Activated T-helper 1 cell treated with anti-CD3 and anti-CD28 coated beads, Interleukin-12 subunit alpha, Interleukin-12 subunit beta, Interleukin-2, Interleukin-4 antibody, amounts not matched to agents 30 ng/mL and 10 ng/mL and 1 ng/mL, durations not matched to agents 14 hours and 24 hours and 36 hours (primary cell): ENCODE measurements around the gene SETD6. TPM values are rescaled to one million over a fixed set of nuclear protein-coding genes. Genes with fewer than 3 reads are reported as not detected.
"Not testable (repeated sequence)": the region's sequence is repeated elsewhere in the genome, so short reads cannot be mapped to it uniquely, and the experiment has no call there.

Source experiments
- DNase-seq: peaks from one replicate; pipeline ENCODE4 v3.0.0; 2021; ENCODE audit warnings: low spot score
- H3K27ac Mint-ChIP-seq: one replicate; pipeline ENCODE4 v1.8.0; 2021; ENCODE audit warnings: mild to moderate bottlenecking, mixed read lengths
- H3K27me3 Mint-ChIP-seq: one replicate; pipeline ENCODE4 v1.8.0; 2022; ENCODE audit warnings: mild to moderate bottlenecking, moderate library complexity, mixed read lengths; ENCODE audit not compliant: insufficient read depth
- H3K36me3 Mint-ChIP-seq: one replicate; pipeline ENCODE4 v1.8.0; 2021; ENCODE audit warnings: low read depth, mixed read lengths
- H3K4me1 Mint-ChIP-seq: one replicate; pipeline ENCODE4 v1.8.0; 2021; ENCODE audit warnings: low read depth, mixed read lengths
- H3K4me3 Mint-ChIP-seq: one replicate; pipeline ENCODE4 v1.8.0; 2021; ENCODE audit warnings: mild to moderate bottlenecking, moderate library complexity, mixed read lengths
- H3K9me3 Mint-ChIP-seq: one replicate; pipeline ENCODE4 v1.8.0; 2021; ENCODE audit warnings: mixed read lengths
- intact Hi-C: fragments of 100-400 bp; cut with micrococcal nuclease; formaldehyde crosslinking; loops from one replicate; pipeline ENCODE4 v1.15.1; 2024
- total RNA-seq: library from RNA; stranded (reverse); gene quantifications from 2 replicates; pipeline ENCODE4 v1.2.3, GENCODE V29; 2022

The SETD6 gene
- total RNA-seq, 1 donor from 2014 or later: 32.1 TPM

DNA sequence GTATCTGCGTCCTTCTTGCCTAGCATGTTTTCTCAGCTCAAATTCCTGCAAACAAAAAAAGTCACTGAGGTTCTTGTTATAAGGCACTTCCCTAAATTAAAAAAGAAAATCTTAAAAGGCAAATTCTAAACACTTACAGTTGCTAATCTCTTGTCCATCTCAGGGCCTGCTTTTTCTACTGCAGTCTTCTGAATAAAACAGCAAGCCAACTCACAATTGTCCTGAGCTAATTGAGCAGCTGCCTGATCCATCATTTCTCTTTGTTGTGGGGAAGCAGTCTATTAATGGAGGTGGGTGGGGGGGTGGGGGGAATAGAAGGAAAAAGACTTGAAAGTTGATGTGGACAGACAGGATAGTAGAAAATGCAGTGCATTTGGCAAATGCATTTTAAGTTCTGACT, 27.0 kb downstream of the SETD6 start:
- intact Hi-C loops: no loop called here
- Mint-ChIP-seq H3K27ac (no peak overlapping the region), H3K4me3 (no peak overlapping the region), H3K27me3 (no peaks in the 10 kb centered on the region), H3K9me3 (no peaks in the 10 kb centered on the region), H3K4me1 (no peaks in the 10 kb centered on the region), H3K36me3 (peaks cover 68% of the 10 kb centered on the region)
- no peak for DNase-seq

DNA sequence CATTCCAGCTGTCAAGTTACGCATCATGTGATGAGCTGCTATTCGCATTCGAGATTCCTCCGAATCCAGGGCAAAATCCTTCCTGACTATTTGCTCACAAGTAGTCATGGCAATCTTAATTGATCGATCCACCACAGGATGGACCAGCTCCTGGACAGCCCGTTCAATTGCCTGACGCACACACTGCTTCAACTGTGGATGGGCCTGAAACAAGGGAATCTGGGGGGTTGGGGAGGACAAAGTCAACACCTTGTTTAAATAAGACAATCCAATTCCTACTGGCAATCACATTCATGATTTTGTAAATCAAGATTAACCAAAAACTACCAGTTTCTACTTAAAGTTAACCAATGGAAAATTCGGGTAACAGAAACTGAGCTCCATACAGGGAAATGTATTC, 28.4 kb downstream of the SETD6 start:
- H3K9me3 Mint-ChIP-seq: no peaks in the 10 kb centered on the region
- intact Hi-C loops: loop anchor here (2.0 kb wide), 1 partner anchor 33 kb away; no protein-coding TSS in a partner anchor
- H3K36me3 Mint-ChIP-seq: peaks cover 54% of the 10 kb centered on the region

GRCh38 chr16:58548378-58548777, 33.1 kb downstream of the SETD6 start:
- H3K4me1 Mint-ChIP-seq: no peaks in the 10 kb centered on the region
- intact Hi-C loops: no loop called here
- H3K36me3 Mint-ChIP-seq: peaks cover 41% of the 10 kb centered on the region
- no peaks in the 10 kb centered on the region for H3K9me3 Mint-ChIP-seq
- H3K27me3 Mint-ChIP-seq: no peaks in the 10 kb centered on the region
- no peak for DNase-seq
- no peak overlapping the region for H3K4me3 Mint-ChIP-seq
- H3K27ac Mint-ChIP-seq: no peak overlapping the region

More for the DNA sequence above, 28.4 kb downstream of the SETD6 start:
- Mint-ChIP-seq H3K27ac (no peak overlapping the region), H3K4me3 (no peak overlapping the region), H3K27me3 (no peaks in the 10 kb centered on the region), H3K4me1 (no peaks in the 10 kb centered on the region)
- no peak for DNase-seq

GRCh38 chr16:58551496-58551895, 36.2 kb downstream of the SETD6 start:
- Mint-ChIP-seq H3K36me3 (peaks cover 37% of the 10 kb centered on the region), H3K4me1 (no peaks in the 10 kb centered on the region), H3K27me3 (no peaks in the 10 kb centered on the region), H3K4me3 (no peak overlapping the region), H3K9me3 (no peaks in the 10 kb centered on the region), H3K27ac (no peak overlapping the region)
- intact Hi-C loops: no loop called here
- no peak for DNase-seq

- no peaks in the 10 kb centered on the region for H3K4me1 Mint-ChIP-seq
- H3K27me3 Mint-ChIP-seq: no peaks in the 10 kb centered on the region
- no peak for DNase-seq
- H3K4me3 Mint-ChIP-seq: no peak overlapping the region
- H3K27ac Mint-ChIP-seq: no peak overlapping the region
- H3K36me3 Mint-ChIP-seq: peaks cover 35% of the 10 kb centered on the region
- H3K9me3 Mint-ChIP-seq: no peaks in the 10 kb centered on the region
- intact Hi-C loops: no loop called here
Measured at GRCh38 chr16:58556678-58557077, 41.4 kb downstream of the SETD6 start.

DNA sequence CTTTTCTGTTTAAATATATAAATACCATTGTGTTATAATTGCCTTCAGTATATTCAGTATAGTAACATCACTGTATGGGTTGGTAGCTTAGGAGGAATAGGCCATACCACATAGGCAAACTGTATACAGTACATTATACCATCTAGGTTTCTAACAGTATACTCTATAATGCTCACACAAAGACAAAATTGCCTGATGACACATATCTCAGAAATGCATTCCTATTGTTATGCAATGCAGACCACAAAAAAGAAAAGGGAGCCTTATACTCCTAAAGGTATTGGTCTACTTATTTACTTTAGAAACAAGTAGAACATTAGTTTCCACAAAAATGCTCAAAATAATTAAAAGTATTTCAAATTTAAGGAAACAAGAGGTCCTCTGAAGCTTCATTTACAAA, 47.9 kb downstream of the SETD6 start:
- no peak overlapping the region for H3K4me3 Mint-ChIP-seq
- intact Hi-C loops: no loop called here
- peaks cover 36% of the 10 kb centered on the region for H3K36me3 Mint-ChIP-seq
- H3K27ac Mint-ChIP-seq: no peak overlapping the region
- no peaks in the 10 kb centered on the region for H3K27me3 Mint-ChIP-seq
- H3K9me3 Mint-ChIP-seq: no peaks in the 10 kb centered on the region
- no peaks in the 10 kb centered on the region for H3K4me1 Mint-ChIP-seq
- no peak for DNase-seq

DNA sequence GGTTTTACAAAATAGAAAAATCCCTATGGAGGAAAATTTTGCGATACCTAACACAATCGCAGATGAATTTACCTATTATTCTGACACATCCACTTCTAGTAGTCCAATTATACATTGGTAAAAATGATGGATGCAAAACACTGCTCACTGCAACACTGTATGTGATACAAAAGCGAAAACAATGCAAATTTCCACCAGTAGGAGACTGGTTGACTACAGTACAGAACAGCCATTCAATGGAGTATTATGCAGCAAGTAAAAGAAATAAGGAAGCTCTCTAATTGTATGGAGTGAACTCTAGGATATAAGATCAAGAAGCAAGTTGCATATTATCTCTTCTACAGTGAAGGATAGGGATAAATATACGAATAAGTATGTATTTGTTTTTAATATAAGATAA, 48.5 kb downstream of the SETD6 start:
- no peak for DNase-seq
- Mint-ChIP-seq H3K9me3 (no peaks in the 10 kb centered on the region), H3K27me3 (no peaks in the 10 kb centered on the region), H3K4me3 (no peak overlapping the region), H3K4me1 (no peaks in the 10 kb centered on the region), H3K36me3 (peaks cover 39% of the 10 kb centered on the region), H3K27ac (no peak overlapping the region)
- intact Hi-C loops: no loop called here

DNA sequence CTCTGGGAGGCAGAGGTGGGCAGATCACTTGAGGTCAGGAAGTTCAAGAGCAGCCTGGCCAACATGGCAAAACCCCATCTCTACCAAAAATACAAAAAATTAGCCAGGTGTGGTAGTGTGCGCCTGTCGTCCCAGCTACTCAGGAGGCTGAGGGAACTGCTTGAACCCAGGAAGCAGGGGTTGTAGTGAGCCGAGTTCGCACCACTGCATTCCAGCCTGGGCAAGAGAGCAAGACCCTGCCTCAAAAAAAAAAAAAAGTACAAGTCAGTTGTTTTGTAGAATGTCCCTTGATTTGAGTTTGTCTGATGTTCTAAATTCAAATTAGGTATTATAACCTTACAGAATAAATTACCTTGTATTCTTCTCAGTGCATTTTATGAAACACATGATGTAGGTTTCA, 50.4 kb downstream of the SETD6 start:
- H3K36me3 Mint-ChIP-seq: peaks cover 49% of the 10 kb centered on the region
- H3K27ac Mint-ChIP-seq, H3K4me3 Mint-ChIP-seq, H3K27me3 Mint-ChIP-seq, H3K4me1 Mint-ChIP-seq, H3K9me3 Mint-ChIP-seq, intact Hi-C loops, DNase-seq: not testable (repeated sequence)

Other genes starting within 250 kb of the SETD6 start
- gene PRSS54, start 220.5 kb upstream of the SETD6 start, total RNA-seq: not detected in 2 replicates
- gene GINS3, start 123.0 kb upstream of the SETD6 start, total RNA-seq: 23.8 and 25.3 TPM in 2 replicates
- 1.5 and 1.7 TPM in 2 replicates for gene NDRG4, start 15.4 kb upstream of the SETD6 start, total RNA-seq
- 270 and 272 TPM in 2 replicates for gene CNOT1, start 114.3 kb downstream of the SETD6 start, total RNA-seq
- 9.3 and 11.8 TPM in 2 replicates for gene SLC38A7, start 169.3 kb downstream of the SETD6 start, total RNA-seq
- 135 and 137 TPM in 2 replicates for gene GOT2, start 218.8 kb downstream of the SETD6 start, total RNA-seq